Neutrophil (primary cell): ENCODE data around the gene ITGB5.

Experiments used
- H3K27ac ChIP-seq: fragments of 200-600 bp; sonication (generic); 2 replicates; pipeline ENCODE4 v1.5.1; 2016; ENCODE audit warnings: mild to moderate bottlenecking, moderate library complexity
- H3K27me3 ChIP-seq: fragments of 200-600 bp; sonication (generic); 2 replicates; pipeline ENCODE4 v1.6.0; 2016; ENCODE audit warnings: mild to moderate bottlenecking
- H3K36me3 ChIP-seq: fragments of 200-600 bp; sonication (generic); 2 replicates; pipeline ENCODE4 v1.5.1; 2017
- H3K4me1 ChIP-seq, 2 experiments: fragments of 200-600 bp in 1 of 2; sonication (generic) in 1 of 2; 1 replicate in 1 of 2; 2 replicates in 1 of 2; pipeline versions ENCODE4 v1.5.1 to v1.6.1; 2013 to 2016; ENCODE audit warnings: low read depth in 1 of 2, low read length in 1 of 2, mild to moderate bottlenecking in 1 of 2, moderate library complexity in 1 of 2; ENCODE audit not compliant: control insufficient read depth in 1 of 2, insufficient read depth in 1 of 2
- H3K4me3 ChIP-seq, 2 experiments: fragments of 200-600 bp in 1 of 2; sonication (generic) in 1 of 2; 1 replicate in 1 of 2; 2 replicates in 1 of 2; pipeline ENCODE4 v1.5.1; 2013 to 2016; ENCODE audit warnings: low read depth in 1 of 2, low read length in 1 of 2, mild to moderate bottlenecking in 1 of 2, moderate library complexity in 1 of 2
- H3K9me3 ChIP-seq: fragments of 200-600 bp; sonication (generic); 2 replicates; pipeline ENCODE4 v1.5.1; 2016
- TF ChIP-seq, protein P1 (sequence below): fragments of 200-600 bp; sonication (generic); IDR thresholded peaks from 2 replicates; pipeline ENCODE4 v1.5.1; 2016; ENCODE audit warnings: antibody characterized with exemption

The ITGB5 gene

DNA sequence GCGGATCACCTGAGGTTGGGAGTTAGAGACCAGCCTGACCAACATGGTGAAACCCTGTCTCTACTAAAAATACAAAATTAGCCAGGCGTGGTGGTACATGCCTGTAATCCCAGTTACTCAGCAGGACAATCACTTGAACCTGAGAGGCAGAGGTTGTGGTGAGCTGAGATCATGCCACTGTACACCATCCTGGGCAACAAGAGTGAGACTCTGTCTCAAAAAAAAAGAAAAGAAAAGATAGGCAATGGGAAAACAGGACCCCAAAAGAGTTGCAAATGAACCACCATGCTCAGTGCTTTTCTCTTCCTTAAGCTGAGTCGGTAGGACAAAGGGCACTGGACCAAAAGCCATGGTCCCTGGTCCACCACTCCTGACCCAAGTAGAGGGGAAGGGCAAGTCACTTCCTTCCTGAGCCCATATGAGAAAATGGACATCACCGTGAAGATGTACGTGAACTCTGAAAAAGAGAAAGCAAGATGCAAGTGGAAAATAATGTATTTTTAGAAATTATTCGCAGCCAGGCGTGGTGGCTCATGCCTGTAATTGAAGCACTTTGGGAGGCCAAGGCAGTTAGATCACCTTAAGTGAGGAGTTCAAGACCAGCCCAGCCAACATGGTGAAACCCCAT is 2.6 kb downstream of the ITGB5 start:
- H3K9me3 ChIP-seq: no peaks in the 10 kb centered on the region
- H3K36me3 ChIP-seq: no peaks in the 10 kb centered on the region
- H3K27me3 ChIP-seq: peaks cover 73% of the 10 kb centered on the region
- no peak overlapping the region for H3K27ac ChIP-seq
- no peak overlapping the region for H3K4me3 ChIP-seq
- H3K4me1 ChIP-seq: peaks cover 0 to 6% of the 10 kb centered on the region in 2 experiments
- TF ChIP-seq, protein P1, sequence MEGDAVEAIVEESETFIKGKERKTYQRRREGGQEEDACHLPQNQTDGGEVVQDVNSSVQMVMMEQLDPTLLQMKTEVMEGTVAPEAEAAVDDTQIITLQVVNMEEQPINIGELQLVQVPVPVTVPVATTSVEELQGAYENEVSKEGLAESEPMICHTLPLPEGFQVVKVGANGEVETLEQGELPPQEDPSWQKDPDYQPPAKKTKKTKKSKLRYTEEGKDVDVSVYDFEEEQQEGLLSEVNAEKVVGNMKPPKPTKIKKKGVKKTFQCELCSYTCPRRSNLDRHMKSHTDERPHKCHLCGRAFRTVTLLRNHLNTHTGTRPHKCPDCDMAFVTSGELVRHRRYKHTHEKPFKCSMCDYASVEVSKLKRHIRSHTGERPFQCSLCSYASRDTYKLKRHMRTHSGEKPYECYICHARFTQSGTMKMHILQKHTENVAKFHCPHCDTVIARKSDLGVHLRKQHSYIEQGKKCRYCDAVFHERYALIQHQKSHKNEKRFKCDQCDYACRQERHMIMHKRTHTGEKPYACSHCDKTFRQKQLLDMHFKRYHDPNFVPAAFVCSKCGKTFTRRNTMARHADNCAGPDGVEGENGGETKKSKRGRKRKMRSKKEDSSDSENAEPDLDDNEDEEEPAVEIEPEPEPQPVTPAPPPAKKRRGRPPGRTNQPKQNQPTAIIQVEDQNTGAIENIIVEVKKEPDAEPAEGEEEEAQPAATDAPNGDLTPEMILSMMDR: no peak

DNA sequence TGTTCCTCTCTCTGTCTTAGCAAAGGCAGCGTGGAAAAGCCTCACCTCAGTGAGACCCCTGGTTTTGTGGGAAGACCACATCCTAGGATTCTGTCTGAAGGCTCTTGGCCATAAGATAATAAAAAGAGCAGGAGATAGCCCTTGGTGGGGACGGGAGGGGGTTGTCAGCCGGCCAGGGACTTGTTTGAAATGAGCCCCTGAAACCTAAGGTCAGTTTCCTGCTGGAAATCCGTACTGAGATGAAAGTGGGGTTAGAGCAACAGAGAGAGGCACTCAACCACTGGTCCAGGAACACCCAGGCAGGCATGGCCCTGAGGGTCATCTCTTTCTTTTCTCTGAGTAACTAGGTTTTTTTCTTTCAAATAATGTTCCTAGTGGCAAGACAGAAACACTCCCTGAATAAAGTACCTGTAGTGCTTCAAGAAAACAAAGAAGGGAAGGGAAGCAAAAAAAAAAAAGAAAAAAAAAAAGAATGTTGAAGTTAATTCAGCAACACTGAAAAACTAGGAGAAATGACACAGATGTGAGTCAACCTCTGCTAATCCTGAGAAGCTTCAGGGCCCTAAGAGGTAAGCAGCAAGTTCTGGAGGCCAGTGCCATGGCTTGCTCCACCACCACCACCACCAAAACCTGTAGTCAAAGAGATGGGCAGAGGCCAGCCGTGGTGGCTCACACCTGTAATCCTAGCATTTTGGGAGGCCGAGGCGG is 3.2 kb downstream of the ITGB5 start:
- H3K36me3 ChIP-seq: no peaks in the 10 kb centered on the region
- H3K4me3 ChIP-seq: no peak overlapping the region
- H3K4me1 ChIP-seq: peaks cover 0 to 6% of the 10 kb centered on the region in 2 experiments
- H3K27ac ChIP-seq: no peak overlapping the region
- TF ChIP-seq, protein P1: no peak
- no peaks in the 10 kb centered on the region for H3K9me3 ChIP-seq
- peaks cover 72% of the 10 kb centered on the region for H3K27me3 ChIP-seq

DNA sequence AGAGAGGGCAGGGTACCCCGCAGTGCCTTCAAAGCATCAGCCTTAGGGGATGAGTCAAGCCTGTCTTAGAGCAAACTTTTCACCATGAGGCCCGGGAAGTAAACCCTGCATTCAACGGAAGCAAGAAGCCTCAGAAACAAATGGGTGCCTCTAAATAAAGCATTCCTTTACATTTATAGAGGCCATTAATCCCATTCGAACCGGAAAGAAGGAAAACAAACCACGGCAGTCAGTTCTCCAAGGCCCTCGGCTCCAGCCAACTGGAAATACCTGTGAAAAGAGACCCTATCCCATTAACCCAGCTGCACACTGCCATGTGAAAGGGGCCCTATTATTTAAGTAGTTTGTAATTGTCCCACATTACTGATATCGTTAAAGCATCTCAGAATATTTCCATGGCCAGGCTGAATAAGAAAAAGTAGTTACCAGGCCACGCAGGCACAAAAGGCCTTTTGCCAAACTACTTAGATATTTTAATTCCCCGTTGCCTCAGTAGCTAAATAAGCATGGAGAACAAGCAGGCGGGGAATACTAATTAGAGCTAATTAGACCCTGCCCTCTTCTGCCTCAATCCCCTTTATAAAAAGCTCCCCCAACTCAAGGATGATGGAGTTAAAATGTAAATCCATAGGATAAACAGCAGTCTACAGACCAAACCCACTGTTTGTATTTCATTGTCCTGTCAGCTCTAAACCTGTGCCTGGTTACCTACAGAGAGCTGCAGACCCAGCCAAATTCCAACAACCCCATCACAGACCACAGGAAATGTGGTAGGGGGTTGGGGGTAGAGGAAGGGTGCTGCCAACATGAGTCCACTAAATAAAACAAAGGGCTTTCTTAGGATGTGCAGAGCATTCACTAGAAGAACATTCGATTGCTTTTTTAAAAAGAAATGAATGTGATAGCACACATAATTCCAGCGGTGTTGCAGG is 4.1 kb downstream of the ITGB5 start:
- Histone ChIP-seq H3K27ac (no peak overlapping the region), H3K4me1 (peaks cover 0 to 6% of the 10 kb centered on the region in 2 experiments)

DNA sequence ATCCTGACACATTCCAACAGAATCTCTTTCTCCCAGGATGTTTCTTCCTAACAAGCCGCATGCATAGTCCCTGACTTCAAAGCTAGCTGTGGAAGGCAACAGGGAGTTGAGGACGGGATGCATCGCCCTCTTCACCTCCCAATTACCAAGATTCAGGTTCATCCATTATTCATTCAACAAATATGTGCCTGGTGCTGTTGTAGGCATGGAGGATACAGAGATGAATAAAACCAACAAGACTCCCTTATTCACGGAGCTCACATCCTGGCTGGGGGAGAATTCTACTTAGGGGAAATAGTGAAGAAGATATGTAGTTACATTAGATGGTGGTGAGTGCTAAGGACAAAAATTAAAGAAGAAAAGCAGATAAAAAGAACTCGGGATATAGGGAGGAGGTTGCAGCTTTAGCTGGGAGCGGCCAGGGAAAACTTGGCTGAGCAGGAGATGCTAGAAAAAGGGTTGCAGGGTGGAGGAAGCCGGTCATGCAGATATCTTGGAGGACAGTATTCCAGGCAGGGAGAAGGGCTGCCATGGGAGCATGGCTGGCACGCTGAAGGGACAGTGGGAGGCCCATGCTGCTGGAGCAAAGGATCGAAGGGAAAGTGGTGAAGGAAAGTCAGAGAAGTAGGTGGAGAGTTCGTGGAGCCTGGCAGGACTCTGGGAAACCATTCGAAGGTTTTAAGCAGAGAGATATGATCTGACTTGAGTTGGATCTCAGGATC is 5.0 kb downstream of the ITGB5 start:
- Histone ChIP-seq H3K9me3 (no peaks in the 10 kb centered on the region), H3K27me3 (peaks cover 59% of the 10 kb centered on the region), H3K27ac (no peak overlapping the region), H3K36me3 (no peaks in the 10 kb centered on the region), H3K4me1 (peaks cover 0 to 2% of the 10 kb centered on the region in 2 experiments), H3K4me3 (no peak overlapping the region)
- TF ChIP-seq, protein P1: no peak

More for the DNA sequence above, 4.1 kb downstream of the ITGB5 start:
- Histone ChIP-seq H3K36me3 (no peaks in the 10 kb centered on the region), H3K27me3 (peaks cover 69% of the 10 kb centered on the region), H3K9me3 (no peaks in the 10 kb centered on the region), H3K4me3 (no peak overlapping the region)
- TF ChIP-seq, protein P1: no peak

DNA sequence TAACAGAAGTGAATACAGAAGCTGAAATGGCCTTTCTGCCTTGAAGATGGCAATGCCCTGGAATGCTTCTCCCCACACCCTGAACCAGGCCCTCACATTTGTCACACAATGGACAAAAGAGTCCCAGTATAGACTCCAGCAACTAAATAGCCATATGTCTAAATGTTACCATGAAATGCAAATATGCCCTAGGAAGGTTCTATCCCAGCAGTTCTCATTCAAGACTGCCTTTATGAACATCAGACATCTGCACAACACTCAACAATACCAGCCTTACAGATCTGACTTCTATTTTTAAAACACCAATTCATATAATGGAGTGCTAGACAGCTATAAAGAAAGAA is 7.9 kb downstream of the ITGB5 start:
- Histone ChIP-seq H3K36me3 (no peaks in the 10 kb centered on the region), H3K27me3 (peaks cover 31% of the 10 kb centered on the region), H3K27ac (no peak overlapping the region), H3K4me3 (no peak overlapping the region), H3K4me1 (no peaks in the 10 kb centered on the region), H3K9me3 (no peaks in the 10 kb centered on the region)
- TF ChIP-seq, protein P1: no peak
